Muscle of leg (tissue), 11 donors: ENCODE measurements around the gene SMTN. TPM values are rescaled to one million over a fixed set of nuclear protein-coding genes. Genes with fewer than 3 reads are reported as not detected.

Source experiments
- DNase-seq: peaks from one replicate; pipeline ENCODE4 v3.0.0; 2013
- H3K27ac ChIP-seq: one replicate; pipeline ENCODE4 v1.5.1; 2013; ENCODE audit warnings: mild to moderate bottlenecking, low read length, control low read depth
- H3K27me3 ChIP-seq: one replicate; pipeline ENCODE4 v1.6.1; 2013; ENCODE audit warnings: low read length; ENCODE audit not compliant: control insufficient read depth, insufficient read depth
- H3K36me3 ChIP-seq: one replicate; pipeline ENCODE4 v1.6.1; 2013; ENCODE audit warnings: low read length; ENCODE audit not compliant: control insufficient read depth, insufficient read depth
- H3K4me1 ChIP-seq: one replicate; pipeline ENCODE4 v1.6.1; 2013; ENCODE audit warnings: low read length; ENCODE audit not compliant: control insufficient read depth, insufficient read depth
- H3K4me3 ChIP-seq: one replicate; pipeline ENCODE4 v1.5.1; 2013; ENCODE audit warnings: low read length, control low read depth
- H3K9me3 ChIP-seq: replicated peaks from 2 replicates; pipeline ENCODE4 v1.6.1; 2013; ENCODE audit warnings: low read depth, low read length; ENCODE audit not compliant: control insufficient read depth
- WGBS: methylation state at CpG from one replicate; pipeline ENCODE4 v1.1.5; 2013; ENCODE audit warnings: missing lambda C conversion rate; ENCODE audit not compliant: insufficient coverage; 5-methylcytosine and 5-hydroxymethylcytosine counted together
- polyA plus RNA-seq, 8 donors: library from polyadenylated mRNA; unstranded; fragments of 120-200 nt; gene quantifications; one replicate each; pipeline versions ENCODE4 v1.2.1 to v1.2.3, GENCODE V29; 2013; ENCODE audit warnings: inconsistent platforms in 1 of 8, low replicate concordance in 1 of 8; ENCODE audit not compliant: insufficient read length in 8 of 8, insufficient read depth in 1 of 8
- total RNA-seq: library from RNA; stranded (reverse); fragments of 120-200 nt; gene quantifications from one replicate; pipeline ENCODE4 v1.2.4, GENCODE V29; 2013

Gene SMTN
- total and polyA plus RNA-seq, 9 donors: 103 to 284 (median 165) TPM

GRCh38 chr22:31119026-31119717 is 38.1 kb downstream of the SMTN start:
- Histone ChIP-seq H3K27ac (peak overlapping the region; percentile 84), H3K36me3 (no peaks in the 10 kb centered on the region), H3K9me3 (no peaks in the 10 kb centered on the region), H3K27me3 (no peaks in the 10 kb centered on the region), H3K4me3 (no peak overlapping the region), H3K4me1 (peaks cover 31% of the 10 kb centered on the region)
- peak; percentile 61 for DNase-seq
- no CpG with 5 or more reads among the region's 7 CpGs for WGBS

GRCh38 chr22:31120230-31120629 is 39.1 kb downstream of the SMTN start:
- Histone ChIP-seq H3K4me1 (peaks cover 31% of the 10 kb centered on the region), H3K27me3 (peaks cover 3% of the 10 kb centered on the region), H3K36me3 (no peaks in the 10 kb centered on the region), H3K27ac (no peak overlapping the region), H3K9me3 (no peaks in the 10 kb centered on the region), H3K4me3 (no peak overlapping the region)
- no peak for DNase-seq
- WGBS: 39% methylated on average over 3 of the region's 5 CpGs

- Histone ChIP-seq H3K36me3 (no peaks in the 10 kb centered on the region), H3K27me3 (peaks cover 3% of the 10 kb centered on the region), H3K4me3 (no peak overlapping the region), H3K9me3 (no peaks in the 10 kb centered on the region), H3K4me1 (peaks cover 31% of the 10 kb centered on the region), H3K27ac (no peak overlapping the region)
- no peak for DNase-seq
- WGBS: 83% methylated on average over 1 of the region's 1 CpG
These were observed 39.5 kb downstream of the SMTN start for GRCh38 chr22:31120642-31121041.

- Histone ChIP-seq H3K27ac (no peak overlapping the region), H3K27me3 (peaks cover 3% of the 10 kb centered on the region), H3K36me3 (no peaks in the 10 kb centered on the region), H3K9me3 (no peaks in the 10 kb centered on the region), H3K4me1 (peaks cover 31% of the 10 kb centered on the region), H3K4me3 (no peak overlapping the region)
- no peak for DNase-seq
- 94% methylated on average over 4 of the region's 4 CpGs for WGBS
These were observed 40.3 kb downstream of the SMTN start for GRCh38 chr22:31121403-31121802.

- H3K27me3 ChIP-seq: peaks cover 3% of the 10 kb centered on the region
- WGBS: no CpG with 5 or more reads among the region's 2 CpGs
- H3K4me1 ChIP-seq: peaks cover 31% of the 10 kb centered on the region
- no peak overlapping the region for H3K4me3 ChIP-seq
- no peaks in the 10 kb centered on the region for H3K36me3 ChIP-seq
- H3K9me3 ChIP-seq: no peaks in the 10 kb centered on the region
- no peak for DNase-seq
- no peak overlapping the region for H3K27ac ChIP-seq
These were observed 41.0 kb downstream of the SMTN start for GRCh38 chr22:31122196-31122531.

- WGBS: 16% methylated on average over 9 of the region's 10 CpGs
- Histone ChIP-seq H3K27me3 (peaks cover 3% of the 10 kb centered on the region), H3K4me1 (peaks cover 31% of the 10 kb centered on the region), H3K36me3 (no peaks in the 10 kb centered on the region), H3K27ac (no peak within 1 kb of the TSS), H3K9me3 (no peaks in the 10 kb centered on the region), H3K4me3 (peak within 1 kb of the TSS; percentile 13)
- DNase-seq: peak; percentile 63
These were observed 41.6 kb downstream of the SMTN start, which contains the start of gene INPP5J for GRCh38 chr22:31122532-31123291. INPP5J (plus strand) TSS chr22:31122966; CDS start chr22:31123015, 49 bp downstream.

- Histone ChIP-seq H3K9me3 (no peaks in the 10 kb centered on the region), H3K27ac (no peak overlapping the region), H3K36me3 (no peaks in the 10 kb centered on the region), H3K4me3 (no peak overlapping the region), H3K4me1 (peaks cover 26% of the 10 kb centered on the region), H3K27me3 (peaks cover 3% of the 10 kb centered on the region)
- DNase-seq: no peak
- WGBS: 43% methylated on average over 4 of the region's 4 CpGs
These were observed 42.1 kb downstream of the SMTN start for GRCh38 chr22:31123292-31123602.

- no peak for DNase-seq
- Histone ChIP-seq H3K27ac (no peak overlapping the region), H3K9me3 (no peaks in the 10 kb centered on the region), H3K4me3 (no peak overlapping the region), H3K4me1 (peaks cover 16% of the 10 kb centered on the region), H3K36me3 (no peaks in the 10 kb centered on the region), H3K27me3 (peaks cover 3% of the 10 kb centered on the region)
- WGBS: 71% methylated on average over 3 of the region's 3 CpGs
These were observed 43.2 kb downstream of the SMTN start for GRCh38 chr22:31124290-31124689.

GRCh38 chr22:31124811-31125465 is 43.8 kb downstream of the SMTN start:
- DNase-seq: no peak
- 59% methylated on average over 14 of the region's 14 CpGs for WGBS
- Histone ChIP-seq H3K4me1 (peaks cover 14% of the 10 kb centered on the region), H3K27ac (no peak overlapping the region), H3K9me3 (no peaks in the 10 kb centered on the region), H3K4me3 (no peak overlapping the region), H3K27me3 (peaks cover 3% of the 10 kb centered on the region), H3K36me3 (no peaks in the 10 kb centered on the region)

GRCh38 chr22:31125521-31126117 is 44.5 kb downstream of the SMTN start:
- Histone ChIP-seq H3K36me3 (no peaks in the 10 kb centered on the region), H3K4me3 (no peak overlapping the region), H3K4me1 (peaks cover 13% of the 10 kb centered on the region), H3K9me3 (no peaks in the 10 kb centered on the region), H3K27ac (no peak overlapping the region), H3K27me3 (peaks cover 3% of the 10 kb centered on the region)
- WGBS: 67% methylated on average over 9 of the region's 12 CpGs
- DNase-seq: no peak
